Stomach (tissue), 4 donors: Measurements from ENCODE around the gene ASTN2.

Experiments used
- CTCF ChIP-seq, 7 experiments: fragments of 450-650 bp in 4 of 7; fragments of 200-600 bp in 3 of 7; sonication (generic) in 3 of 7; IDR thresholded peaks; one replicate each; pipeline ENCODE4 v1.5.1; 2016 to 2019; ENCODE audit warnings: antibody characterized with exemption in 7 of 7, control low read depth in 2 of 7, mild to moderate bottlenecking in 1 of 7
- EP300 ChIP-seq: sonication (generic); formaldehyde crosslinking; IDR thresholded peaks from one replicate; pipeline ENCODE4 v1.6.1; 2017; ENCODE audit warnings: antibody characterized with exemption
- POLR2A ChIP-seq, 4 donors: fragments of 450-650 bp; IDR thresholded peaks; one replicate each; pipeline ENCODE4 v1.6.1; 2016; ENCODE audit warnings: antibody characterized with exemption in 4 of 4, control low read depth in 2 of 4, mild to moderate bottlenecking in 1 of 4, moderate library complexity in 1 of 4
- POLR2AphosphoS5 ChIP-seq, 3 donors: sonication (generic); formaldehyde crosslinking; IDR thresholded peaks; one replicate each; pipeline ENCODE4 v1.6.1; 2016; ENCODE audit warnings: antibody characterized with exemption in 3 of 3

DNA sequence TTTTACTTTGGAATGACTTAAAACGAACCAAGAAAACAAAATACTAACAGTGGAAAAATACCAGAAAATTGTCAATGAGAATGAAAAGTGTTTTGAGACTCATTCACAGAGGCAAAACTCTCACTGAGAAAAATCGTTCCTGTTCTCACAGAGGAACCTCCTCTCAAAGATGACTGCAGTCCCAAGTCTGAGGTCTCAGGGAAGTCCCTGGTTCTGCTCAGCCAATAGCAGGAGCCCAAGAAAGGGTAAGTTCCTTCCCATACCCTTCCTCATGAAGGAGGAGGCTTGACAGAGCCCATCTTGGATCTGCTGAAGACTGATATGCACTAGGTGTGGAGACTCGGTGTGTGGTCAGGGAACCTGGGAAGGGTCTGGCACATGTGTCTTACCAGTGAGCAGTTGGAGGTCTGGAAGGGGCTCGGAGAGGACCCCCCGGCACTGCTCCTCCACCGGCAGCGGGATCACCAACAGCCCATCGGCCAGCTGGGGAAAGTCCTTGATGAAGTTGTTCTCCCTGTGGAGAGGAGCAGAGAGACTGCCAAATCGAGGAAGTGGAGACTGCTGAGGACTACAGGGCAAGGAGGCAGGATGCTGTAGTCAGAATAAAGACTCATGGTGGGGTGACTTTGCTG, 681.7 kb downstream of the ASTN2 start:
- no peak for TF ChIP-seq CTCF (IDR thresholded peaks at IDR 0.05)
- TF ChIP-seq EP300, result no peak
- no peak for TF ChIP-seq POLR2AphosphoS5 (IDR thresholded peaks at IDR 0.05)
- no peak for TF ChIP-seq POLR2A (IDR thresholded peaks at IDR 0.05)
